Esophagus squamous epithelium (tissue), 5 donors: Measurements from ENCODE around the gene SMIM15. TPM values are rescaled to one million over a fixed set of nuclear protein-coding genes. Genes with fewer than 3 reads are reported as not detected.
A peak's percentile ranks its signal among the peaks of the same experiment; 100 is the strongest.

Source experiments
- DNase-seq: peaks from one replicate; lab custom pipeline; 2025; lab: John Stamatoyannopoulos, UW
- H3K27ac ChIP-seq, 4 donors: fragments of 200-600 bp; sonication (generic); one replicate each; pipeline ENCODE4 v1.5.1; 2016 to 2019; ENCODE audit warnings: mild to moderate bottlenecking in 1 of 4
- H3K27me3 ChIP-seq, 4 donors: fragments of 200-600 bp; sonication (generic); 1 replicate in 3 of 4; 2 replicates in 1 of 4; pipeline versions ENCODE4 v1.5.1 to v1.6.0; 2017 to 2021; ENCODE audit warnings: antibody characterized with exemption in 1 of 4
- H3K36me3 ChIP-seq, 3 donors: fragments of 200-600 bp; sonication (generic); one replicate each; pipeline ENCODE4 v1.5.1; 2016 to 2019
- H3K4me1 ChIP-seq, 3 donors: fragments of 200-600 bp; sonication (generic); one replicate each; pipeline ENCODE4 v1.5.1; 2017 to 2019
- H3K4me3 ChIP-seq, 4 donors: fragments of 200-600 bp; sonication (generic); 1 replicate in 3 of 4; 2 replicates in 1 of 4; pipeline ENCODE4 v1.5.1; 2016 to 2019; ENCODE audit warnings: mild to moderate bottlenecking in 2 of 4, moderate library complexity in 1 of 4
- H3K9me3 ChIP-seq, 3 donors: fragments of 200-600 bp; sonication (generic); one replicate each; pipeline ENCODE4 v1.5.1; 2016 to 2019
- CTCF ChIP-seq, 6 experiments: fragments of 450-650 bp in 4 of 6; fragments of 200-600 bp in 2 of 6; sonication (generic) in 2 of 6; IDR thresholded peaks; one replicate each; pipeline ENCODE4 v1.5.1; 2016 to 2019; ENCODE audit warnings: antibody characterized with exemption in 6 of 6, mild to moderate bottlenecking in 4 of 6, moderate library complexity in 4 of 6
- POLR2A ChIP-seq, 4 donors: fragments of 450-650 bp; IDR thresholded peaks; one replicate each; pipeline ENCODE4 v1.6.1; 2017; ENCODE audit warnings: antibody characterized with exemption in 4 of 4, mild to moderate bottlenecking in 4 of 4, moderate library complexity in 3 of 4
- WGBS, 2 donors: methylation state at CpG; one replicate each; pipeline ENCODE4 v1.1.5; 2018; 5-methylcytosine and 5-hydroxymethylcytosine counted together
- intact Hi-C: fragments of 100-400 bp; cut with DNase I; formaldehyde crosslinking; loops from one replicate; pipeline ENCODE4 v1.15.0; 2022
- total RNA-seq, 4 donors: library from RNA; depleted of rRNA; stranded (reverse); fragments of >200 nt; gene quantifications; one replicate each; pipeline ENCODE4 v1.1.0, GENCODE V29; 2016
- donor health status: DM: yes; HTN: yes; CAD: no.

SMIM15 gene
- total RNA-seq, 4 donors from 2014 or later = 33.6 to 48.0 (median 41.5) TPM

- DNase-seq = no peak
- peaks cover 0 to 37% (median 5%) of the 10 kb centered on the region in 3 donors for H3K4me1 ChIP-seq
- no peaks in the 10 kb centered on the region for H3K9me3 ChIP-seq
- no peak overlapping the region for H3K4me3 ChIP-seq
- no peak overlapping the region for H3K27ac ChIP-seq
- TF ChIP-seq CTCF (IDR thresholded peaks at IDR 0.05) = no peak
- no peak for TF ChIP-seq POLR2A (IDR thresholded peaks at IDR 0.05)
- H3K36me3 ChIP-seq = no peaks in the 10 kb centered on the region
- 58 to 65% methylated on average over 2 of the region's 2 CpGs for WGBS, 2 donors
- intact Hi-C loops = no loop called here
- H3K27me3 ChIP-seq = no peaks in the 10 kb centered on the region
Observed at GRCh38 chr5:61182449-61182848, 20.2 kb upstream of the SMIM15 start.

DNA sequence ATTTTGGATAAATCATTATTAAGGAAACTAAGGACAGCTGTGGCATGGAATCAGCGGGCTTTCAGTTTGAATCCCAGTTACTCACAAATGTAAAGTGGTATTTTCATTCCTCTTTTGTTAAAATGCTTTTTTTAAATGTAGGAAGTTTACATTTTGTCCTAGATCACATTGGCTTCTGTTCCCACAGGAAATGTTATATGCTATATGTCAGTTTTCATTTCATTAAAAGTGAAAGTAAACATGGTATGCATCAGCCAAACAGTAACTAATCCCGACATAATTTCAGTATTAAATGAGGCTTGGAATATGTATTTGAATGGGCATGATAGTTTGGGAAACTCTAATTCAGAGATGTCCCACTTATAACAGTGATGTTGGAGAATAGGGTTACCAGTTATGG lies 18.6 kb upstream of the SMIM15 start:
- intact Hi-C loops = no loop called here
- Histone ChIP-seq H3K36me3 (no peaks in the 10 kb centered on the region), H3K4me3 (peak overlapping the region; percentile 1 to 52 (median 27)), H3K9me3 (no peaks in the 10 kb centered on the region), H3K4me1 (peaks cover 0 to 50% (median 5%) of the 10 kb centered on the region in 3 donors), H3K27ac (no peak overlapping the region), H3K27me3 (no peaks in the 10 kb centered on the region)
- WGBS, 2 donors = 10 to 20% methylated on average over 2 of the region's 2 CpGs
- no peak for DNase-seq
- TF ChIP-seq CTCF (IDR thresholded peaks at IDR 0.05) = no peak
- TF ChIP-seq POLR2A (IDR thresholded peaks at IDR 0.05) = no peak

DNA sequence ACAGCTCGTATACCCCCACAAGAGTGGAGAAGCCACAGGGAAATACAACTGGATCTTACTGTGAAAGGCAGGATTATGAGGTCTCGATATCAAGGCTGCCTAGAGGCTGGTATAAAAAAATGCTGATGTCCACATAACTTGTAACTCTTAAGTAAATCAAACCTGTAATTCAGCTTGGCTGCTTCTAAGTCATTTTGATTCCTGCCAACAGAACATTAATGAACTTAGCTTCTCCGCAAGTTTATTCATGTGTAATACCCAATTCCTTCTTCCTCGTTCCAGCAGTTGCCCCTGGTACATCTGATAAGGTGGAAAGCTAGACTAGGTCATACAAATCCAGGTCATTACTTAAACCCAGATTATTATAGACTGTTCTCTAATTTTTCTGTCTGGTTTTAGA lies 16.4 kb upstream of the SMIM15 start:
- intact Hi-C loops = no loop called here
- peak overlapping the region in 3 of 4 donors; percentile 17 to 69 (median 64) for H3K27ac ChIP-seq
- no peaks in the 10 kb centered on the region for H3K36me3 ChIP-seq
- peaks cover 0 to 62% (median 5%) of the 10 kb centered on the region in 3 donors for H3K4me1 ChIP-seq
- no peaks in the 10 kb centered on the region for H3K9me3 ChIP-seq
- WGBS, 2 donors = 34 to 53% methylated on average over 4 of the region's 4 CpGs
- H3K4me3 ChIP-seq = no peak overlapping the region
- no peaks in the 10 kb centered on the region for H3K27me3 ChIP-seq
- TF ChIP-seq CTCF (IDR thresholded peaks at IDR 0.05) = no peak
- no peak for TF ChIP-seq POLR2A (IDR thresholded peaks at IDR 0.05)
- DNase-seq = no peak

GRCh38 chr5:61177716-61178115 lies 15.4 kb upstream of the SMIM15 start:
- H3K36me3 ChIP-seq = no peaks in the 10 kb centered on the region
- H3K27ac ChIP-seq = peak overlapping the region in 3 of 4 donors; percentile 18 to 69 (median 64)
- intact Hi-C loops = no loop called here
- TF ChIP-seq CTCF (IDR thresholded peaks at IDR 0.05) (no peak), POLR2A (IDR thresholded peaks at IDR 0.05) (no peak)
- no peak overlapping the region for H3K4me3 ChIP-seq
- peaks cover 0 to 62% (median 5%) of the 10 kb centered on the region in 3 donors for H3K4me1 ChIP-seq
- 83 to 91% methylated on average over 7 of the region's 7 CpGs for WGBS, 2 donors
- no peaks in the 10 kb centered on the region for H3K27me3 ChIP-seq
- DNase-seq = no peak
- no peaks in the 10 kb centered on the region for H3K9me3 ChIP-seq

GRCh38 chr5:61177070-61177469 lies 14.8 kb upstream of the SMIM15 start:
- 93 to 100% methylated on average over 2 to 3 of the region's 3 CpGs for WGBS, 2 donors
- intact Hi-C loops = no loop called here
- TF ChIP-seq POLR2A (IDR thresholded peaks at IDR 0.05) = no peak
- no peak for TF ChIP-seq CTCF (IDR thresholded peaks at IDR 0.05)
- no peaks in the 10 kb centered on the region for H3K9me3 ChIP-seq
- H3K4me3 ChIP-seq = no peak overlapping the region
- no peak overlapping the region for H3K27ac ChIP-seq
- no peaks in the 10 kb centered on the region for H3K36me3 ChIP-seq
- H3K4me1 ChIP-seq = peaks cover 0 to 62% (median 5%) of the 10 kb centered on the region in 3 donors
- H3K27me3 ChIP-seq = no peaks in the 10 kb centered on the region
- DNase-seq = no peak
